T-helper 2 cell treated with Interferon-gamma antibody and Interleukin-4, amounts not matched to agents 100 ng/mL and 5 ng/mL, for 36 hours (primary cell): ENCODE data around the gene GPR39. TPM values are rescaled to one million over a fixed set of nuclear protein-coding genes. Genes with fewer than 3 reads are reported as not detected.
"Not testable (repeated sequence)": the region's sequence is repeated elsewhere in the genome, so short reads cannot be mapped to it uniquely, and the experiment has no call there.

Experiments used
- intact Hi-C: fragments of 100-400 bp; cut with micrococcal nuclease; formaldehyde crosslinking; loops from one replicate; pipeline ENCODE4 v1.15.1; 2023
- total RNA-seq: library from RNA; stranded (reverse); gene quantifications from 2 replicates; pipeline ENCODE4 v1.2.3, GENCODE V29; 2022

GPR39 gene
- total RNA-seq, 1 donor from 2014 or later, result not detected

DNA sequence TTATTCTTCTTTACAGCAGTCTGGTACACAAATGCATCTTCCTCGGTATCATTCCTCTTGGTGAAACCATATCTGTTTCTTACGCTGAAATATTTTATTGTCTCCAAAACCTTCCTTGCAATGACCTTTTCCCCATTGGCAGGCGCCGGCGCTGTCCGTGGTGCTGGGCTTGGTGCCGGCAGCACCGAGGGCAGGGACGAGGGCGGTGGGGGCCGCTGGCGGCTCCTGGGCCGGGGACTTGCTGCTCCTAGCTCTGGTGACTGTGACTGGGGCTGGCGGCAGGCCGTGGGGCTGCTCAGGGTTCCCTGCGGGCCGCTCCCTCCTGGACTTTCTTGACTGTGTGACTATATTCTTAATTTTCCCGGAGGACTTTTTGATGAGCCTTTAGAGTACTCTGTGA is 72.5 kb downstream of the GPR39 start:
- intact Hi-C loops, result no loop called here

DNA sequence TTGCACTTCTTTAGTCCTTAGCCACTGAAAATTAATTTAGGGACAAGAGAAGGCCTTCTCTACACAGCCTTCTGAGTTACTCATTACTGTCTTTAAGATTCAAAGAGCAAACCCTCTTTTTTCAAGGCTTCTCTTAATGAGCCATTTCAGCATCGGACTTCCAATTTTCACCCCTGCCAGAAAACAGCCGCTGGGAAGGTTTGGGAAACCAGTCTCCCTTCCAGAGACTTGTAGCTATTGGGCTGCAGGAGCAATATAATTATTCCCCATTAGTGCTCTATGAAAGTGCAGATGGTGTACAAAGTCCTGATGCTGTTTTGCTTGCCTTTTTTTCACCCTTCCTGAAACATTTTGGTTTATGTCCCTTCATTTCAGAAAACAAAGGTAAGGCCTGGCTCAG is 79.3 kb downstream of the GPR39 start:
- intact Hi-C loops, result no loop called here

GRCh38 chr2:132496555-132496954 is 80.0 kb downstream of the GPR39 start:
- intact Hi-C loops, result no loop called here

DNA sequence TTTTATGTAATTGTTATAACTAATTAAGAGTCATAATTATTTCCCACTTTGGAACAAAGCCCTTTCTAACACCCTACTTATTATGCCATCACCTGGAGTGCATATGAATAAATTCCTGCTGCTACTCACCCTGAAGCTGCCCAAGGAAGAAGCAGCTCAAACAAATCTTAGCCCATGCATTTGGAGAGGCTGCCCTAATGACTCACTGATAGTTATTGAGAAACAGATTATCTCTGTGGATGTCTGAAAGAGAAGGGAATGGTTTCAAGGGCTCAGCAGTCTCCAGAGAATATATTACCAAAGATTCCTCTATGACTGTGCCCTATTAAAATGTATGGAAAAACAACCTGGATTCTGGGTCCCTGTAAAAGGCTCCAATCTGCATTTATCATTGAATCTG is 81.0 kb downstream of the GPR39 start:
- intact Hi-C loops, result no loop called here

- intact Hi-C loops, result no loop called here
Measured at GRCh38 chr2:132503701-132504100, 87.1 kb downstream of the GPR39 start.

DNA sequence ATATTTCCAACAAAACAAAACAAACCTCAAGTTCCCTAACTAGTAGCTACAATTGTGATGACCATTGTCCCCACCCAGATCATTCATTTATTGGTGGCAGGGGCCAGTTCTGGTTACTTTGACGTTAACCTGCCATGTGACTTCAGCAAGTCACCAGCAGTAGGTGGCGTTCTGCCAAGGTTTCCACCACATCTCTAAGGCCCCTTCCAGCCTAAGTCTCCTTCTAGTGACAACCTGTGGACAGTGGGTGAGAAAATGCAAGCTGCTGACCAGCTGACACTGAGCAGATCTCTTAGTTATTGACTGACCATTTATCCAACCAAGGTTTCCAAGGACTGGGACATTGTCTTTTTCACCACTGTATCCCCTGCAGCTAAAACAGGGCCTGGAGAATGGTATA is 98.4 kb downstream of the GPR39 start:
- intact Hi-C loops, result no loop called here

DNA sequence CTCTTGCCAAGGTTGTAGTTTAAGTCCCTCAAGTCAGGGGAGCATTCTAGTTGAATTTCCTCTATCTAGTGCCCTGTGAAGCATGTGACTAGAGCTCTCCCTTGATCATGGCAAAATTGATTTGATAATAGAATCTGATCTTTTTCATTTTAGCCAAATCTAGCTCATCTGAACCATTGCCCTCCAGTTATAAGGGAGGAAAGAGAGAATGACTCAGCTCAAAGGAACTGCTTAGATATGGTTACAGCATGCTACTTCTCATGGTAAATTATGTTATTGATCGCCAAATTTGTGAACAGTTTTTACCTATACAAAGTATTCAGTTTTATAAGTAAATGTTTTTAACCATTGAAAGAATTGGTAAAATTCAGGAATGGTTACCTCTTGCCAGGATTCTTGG is 100.8 kb downstream of the GPR39 start:
- intact Hi-C loops, result no loop called here

- intact Hi-C loops, result no loop called here
Measured at GRCh38 chr2:132518302-132518701, 101.7 kb downstream of the GPR39 start.

DNA sequence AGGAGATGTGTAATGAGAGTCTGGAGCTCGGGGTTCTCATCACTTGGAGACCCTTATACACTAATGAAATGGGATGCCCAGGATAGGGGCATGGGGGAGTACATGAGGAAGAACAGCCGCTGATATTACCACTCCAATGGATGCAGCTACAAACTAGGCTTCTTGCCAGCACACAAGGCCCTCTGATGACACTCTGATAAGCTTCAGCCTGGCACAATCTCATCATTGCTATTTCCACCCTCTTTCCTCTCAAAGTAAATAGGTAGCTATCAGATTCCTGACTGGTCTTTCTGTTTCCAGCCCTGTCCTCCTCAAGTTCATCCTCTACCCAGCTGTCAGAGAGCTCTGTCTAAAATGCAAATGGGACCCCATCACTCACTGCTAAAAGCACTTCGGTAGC is 103.0 kb downstream of the GPR39 start:
- intact Hi-C loops, result no loop called here

- intact Hi-C loops, result no loop called here
Measured at GRCh38 chr2:132521341-132521740, 104.7 kb downstream of the GPR39 start.

DNA sequence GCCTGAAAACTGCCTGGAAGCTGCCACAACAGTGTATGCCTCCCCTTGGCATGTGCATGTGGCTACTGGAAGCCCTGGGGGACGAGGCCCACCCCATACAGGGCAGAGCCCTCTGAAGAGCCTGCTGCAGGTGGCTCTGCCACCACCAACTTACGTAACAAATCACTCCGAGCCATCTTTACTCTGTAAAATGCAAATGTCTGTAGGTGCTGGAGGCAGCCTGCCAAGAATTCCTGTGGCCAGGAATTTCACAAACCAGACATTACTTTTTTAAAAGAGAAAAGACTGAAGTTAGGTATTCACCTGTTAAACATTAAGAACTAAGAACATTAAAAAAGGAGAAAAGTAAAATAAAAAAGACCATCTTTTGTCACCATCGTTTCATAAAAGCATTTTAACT is 106.3 kb downstream of the GPR39 start:
- intact Hi-C loops, result no loop called here

GRCh38 chr2:132537061-132537460 is 120.5 kb downstream of the GPR39 start:
- intact Hi-C loops, result not testable (repeated sequence)

- intact Hi-C loops, result no loop called here
Measured at GRCh38 chr2:132538331-132538855, 121.8 kb downstream of the GPR39 start.

- intact Hi-C loops, result no loop called here
Measured at GRCh38 chr2:132540166-132540565, 123.6 kb downstream of the GPR39 start.

DNA sequence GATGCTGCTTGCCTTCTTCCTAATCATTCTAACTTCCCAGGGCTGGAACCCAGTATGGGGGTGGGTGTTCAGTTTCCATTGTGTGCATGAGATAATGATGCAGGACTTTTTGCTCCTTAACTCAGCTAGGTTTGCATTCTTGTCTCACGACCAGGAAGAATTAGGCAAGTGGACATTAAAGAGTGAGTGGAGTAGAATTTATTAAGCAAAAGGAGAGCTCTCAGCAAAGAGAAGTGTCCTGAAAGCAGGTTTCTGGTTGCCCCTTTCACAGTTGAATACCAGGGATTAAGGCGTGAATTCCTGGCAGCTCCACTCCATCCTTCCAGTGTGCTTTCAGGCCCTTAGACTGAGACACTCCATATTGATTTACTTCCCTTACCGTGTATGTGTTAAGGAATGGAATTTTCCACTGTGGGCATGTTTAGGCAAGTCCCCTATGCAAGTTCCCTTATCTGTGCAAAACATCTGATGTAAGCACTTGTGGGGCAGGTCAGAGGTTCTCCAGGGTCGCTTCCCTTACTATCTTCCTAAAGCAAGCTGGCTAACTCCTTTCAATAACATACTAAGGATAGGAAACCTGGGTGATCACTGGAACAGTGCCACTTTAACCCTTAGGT is 126.5 kb downstream of the GPR39 start:
- intact Hi-C loops, result no loop called here

- intact Hi-C loops, result no loop called here
Measured at GRCh38 chr2:132544006-132544630, 127.5 kb downstream of the GPR39 start.

DNA sequence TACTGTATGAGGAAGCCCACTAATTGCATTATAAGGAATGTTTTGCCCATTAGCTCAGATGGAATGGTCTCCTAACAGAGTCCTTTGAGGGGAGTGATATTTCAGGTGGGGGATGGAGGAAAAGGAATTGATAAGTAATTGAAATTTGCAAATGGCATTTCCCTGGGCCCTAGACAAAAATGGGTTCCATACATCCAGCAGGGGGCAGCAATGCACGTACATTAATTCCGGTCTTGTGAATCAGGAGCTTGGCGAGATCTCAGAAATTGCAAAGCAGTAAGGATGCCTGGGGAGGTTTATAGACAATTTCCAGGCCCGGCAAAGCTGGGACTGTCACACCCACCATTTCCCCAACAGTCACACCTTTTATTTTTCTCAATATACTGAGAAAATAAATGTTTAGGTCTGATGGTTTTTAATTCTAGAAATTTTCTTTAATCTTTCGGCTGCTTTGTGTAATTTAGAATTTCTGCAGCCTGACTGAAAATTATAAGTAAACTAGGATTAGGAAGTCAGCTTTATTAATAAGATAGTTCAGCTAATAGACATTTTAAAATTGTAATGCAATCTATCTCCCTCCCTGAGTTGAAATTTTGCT is 130.6 kb downstream of the GPR39 start:
- intact Hi-C loops, result loop anchor here (1.0 to 5.0 kb wide), 2 partner anchors 1015 to 1297 kb away; no protein-coding TSS in a partner anchor

- intact Hi-C loops, result loop anchor here (5.0 kb wide), 1 partner anchor 1012 kb away; no protein-coding TSS in a partner anchor
Measured at GRCh38 chr2:132549935-132550670, 133.5 kb downstream of the GPR39 start.

GRCh38 chr2:132550946-132551345 is 134.3 kb downstream of the GPR39 start:
- intact Hi-C loops, result no loop called here

DNA sequence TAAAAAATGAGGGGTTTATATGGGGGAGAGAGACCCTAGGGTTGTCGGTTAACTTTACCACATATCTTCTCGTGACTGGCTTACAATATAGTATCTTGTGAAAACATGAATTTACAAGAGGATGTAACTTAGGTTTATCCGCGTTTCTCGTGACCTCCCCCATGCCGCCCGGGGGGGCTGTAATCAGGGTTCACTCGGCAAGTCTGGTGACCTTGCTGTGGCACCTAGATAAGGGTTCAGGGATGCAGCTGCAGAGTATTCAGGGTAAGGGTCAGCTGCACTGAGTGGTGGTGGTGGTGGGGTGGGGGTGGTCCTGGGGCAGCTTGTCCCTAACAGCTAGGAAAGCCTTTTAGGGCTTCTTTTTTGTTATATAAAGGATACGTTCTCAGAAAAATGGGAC is 141.1 kb downstream of the GPR39 start:
- intact Hi-C loops, result no loop called here

GRCh38 chr2:132559326-132559725 is 142.7 kb downstream of the GPR39 start:
- intact Hi-C loops, result no loop called here

GRCh38 chr2:132559921-132560320 is 143.3 kb downstream of the GPR39 start:
- intact Hi-C loops, result no loop called here
